ENCODE data around the gene MARF1. TPM values are rescaled to one million over a fixed set of nuclear protein-coding genes. Genes with fewer than 3 reads are reported as not detected.

The MARF1 gene
- total and polyA plus RNA-seq, 5 donors, result 15.8 to 57.3 (median 50.8) TPM

- H3K4me1 ChIP-seq (ENCODE audit: control insufficient read depth, insufficient read depth, low read length), result peaks cover 4% of the 10 kb centered on the region
- no peaks in the 10 kb centered on the region for H3K27me3 ChIP-seq (ENCODE audit: control insufficient read depth, insufficient read depth)
- no peak overlapping the region for H3K27ac ChIP-seq (ENCODE audit: low read length)
- H3K4me3 ChIP-seq (ENCODE audit: low read length), result no peak overlapping the region
- intact Hi-C loops (cut with DNase I), result no loop called here
- H3K9me3 ChIP-seq (ENCODE audit: control insufficient read depth, low read length), result no peaks in the 10 kb centered on the region
- WGBS, result 83% methylated on average over 9 of the region's 9 CpGs
- DNase-seq (no peak), ATAC-seq (no peak)
These were observed 1.5 kb upstream of the MARF1 start for GRCh38 chr16:15644267-15644961.

DNA sequence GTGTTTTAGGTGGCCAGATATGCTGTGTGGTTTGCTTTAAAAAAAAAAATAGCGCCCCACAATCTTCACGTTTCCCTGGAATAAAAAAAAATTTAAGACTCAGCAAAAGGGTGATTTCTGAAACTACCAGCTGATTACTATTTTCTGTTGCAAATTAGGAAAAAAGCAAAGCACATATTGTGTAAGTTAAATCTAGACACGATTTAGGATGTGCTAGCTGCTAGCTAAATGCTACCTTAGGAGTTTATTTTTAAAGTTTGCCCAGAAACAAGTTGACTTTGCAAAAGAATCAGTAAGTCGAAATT is 944 bp upstream of the MARF1 start:
- WGBS, result 31% methylated on average over 4 of the region's 4 CpGs
- Histone ChIP-seq H3K4me3 (ENCODE audit: low read length) (peak overlapping the region; percentile 86), H3K4me1 (ENCODE audit: control insufficient read depth, insufficient read depth, low read length) (peaks cover 4% of the 10 kb centered on the region), H3K9me3 (ENCODE audit: control insufficient read depth, low read length) (no peaks in the 10 kb centered on the region), H3K27ac (ENCODE audit: low read length) (peak overlapping the region; percentile 100), H3K27me3 (ENCODE audit: control insufficient read depth, insufficient read depth) (no peaks in the 10 kb centered on the region)
- no peak for DNase-seq
- no peak for ATAC-seq
- intact Hi-C loops (cut with DNase I), result no loop called here

DNA sequence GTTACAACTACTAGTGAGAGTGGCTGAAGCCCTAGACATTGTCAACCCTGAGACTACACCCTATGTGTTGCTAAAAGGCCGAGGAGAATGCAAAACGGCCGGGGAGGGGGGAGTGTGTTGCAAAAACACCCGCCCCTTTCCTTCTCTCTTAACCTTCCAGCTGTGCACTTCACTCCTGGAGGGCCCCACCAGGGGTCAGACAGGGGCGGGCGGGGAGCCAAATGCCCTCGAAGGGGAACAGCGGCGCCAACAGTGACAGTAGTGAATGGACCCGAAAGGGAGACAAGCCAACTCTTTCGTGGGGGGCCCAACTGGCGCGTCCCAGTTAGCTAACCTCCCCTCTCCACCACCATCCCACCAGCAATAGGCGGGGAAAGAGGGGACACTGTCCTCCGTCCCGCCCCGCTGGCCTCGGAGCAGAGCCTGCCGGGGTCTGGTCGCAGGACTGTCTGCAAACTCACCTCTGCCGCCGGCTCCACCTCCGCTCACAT is 352 bp downstream of the MARF1 start:
- 0% methylated on average over 23 of the region's 23 CpGs for WGBS
- peak; percentile 61 to 90 (median 86) for DNase-seq
- H3K4me3 ChIP-seq (ENCODE audit: low read length), result peak overlapping the region; percentile 86
- H3K27ac ChIP-seq (ENCODE audit: low read length), result peak overlapping the region; percentile 93
- H3K27me3 ChIP-seq (ENCODE audit: control insufficient read depth, insufficient read depth), result no peaks in the 10 kb centered on the region
- H3K9me3 ChIP-seq (ENCODE audit: control insufficient read depth, low read length), result no peaks in the 10 kb centered on the region
- ATAC-seq, result peak; percentile 61 to 76
- intact Hi-C loops (cut with DNase I), result no loop called here
- H3K4me1 ChIP-seq (ENCODE audit: control insufficient read depth, insufficient read depth, low read length), result peaks cover 4% of the 10 kb centered on the region

DNA sequence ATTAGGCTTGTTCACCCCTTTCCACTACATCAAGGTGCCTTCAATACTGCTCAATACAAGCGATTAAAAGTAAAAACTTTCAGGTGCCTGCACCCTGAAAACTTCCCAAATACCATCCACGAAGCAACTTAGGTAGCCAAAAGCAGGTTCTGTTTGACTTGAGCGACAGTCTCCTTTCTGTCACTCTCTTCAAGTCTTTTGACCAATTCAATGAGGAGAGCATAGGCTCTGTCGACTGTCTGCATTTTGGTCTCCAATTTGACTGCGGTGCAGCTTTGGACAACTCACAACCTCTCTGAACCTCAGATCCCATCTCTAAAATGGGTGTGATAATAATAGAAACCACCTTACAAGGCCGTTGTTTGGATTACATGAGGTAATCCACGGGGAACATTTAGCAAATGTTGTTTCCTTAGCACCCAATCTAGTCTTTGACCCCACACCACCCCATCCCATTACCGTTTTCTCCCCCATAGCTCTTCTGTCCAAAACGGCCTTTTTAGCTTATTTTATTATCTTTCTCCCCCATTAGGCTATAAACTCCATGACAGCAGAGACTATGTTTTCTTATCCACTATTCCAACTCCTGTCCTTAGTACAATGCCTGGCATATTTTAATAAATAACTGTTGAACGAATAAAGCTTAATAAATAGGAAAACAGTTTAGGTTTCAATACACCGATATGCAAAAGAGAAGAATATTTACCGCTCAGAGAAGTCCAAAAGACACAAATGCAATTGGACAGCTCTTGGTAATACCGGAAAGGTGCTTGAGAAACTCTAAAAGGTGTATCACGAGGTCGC is 999 bp downstream of the MARF1 start:
- H3K9me3 ChIP-seq (ENCODE audit: control insufficient read depth, low read length), result no peaks in the 10 kb centered on the region
- H3K4me1 ChIP-seq (ENCODE audit: control insufficient read depth, insufficient read depth, low read length), result peaks cover 4% of the 10 kb centered on the region
- intact Hi-C loops (cut with DNase I), result no loop called here
- no peaks in the 10 kb centered on the region for H3K27me3 ChIP-seq (ENCODE audit: control insufficient read depth, insufficient read depth)
- H3K27ac ChIP-seq (ENCODE audit: low read length), result peak overlapping the region; percentile 93
- ATAC-seq (no peak), DNase-seq (no peak)
- WGBS, result 24% methylated on average over 15 of the region's 15 CpGs
- H3K4me3 ChIP-seq (ENCODE audit: low read length), result peak overlapping the region; percentile 86

- intact Hi-C loops (cut with DNase I), result no loop called here
- Histone ChIP-seq H3K9me3 (ENCODE audit: control insufficient read depth, low read length) (no peaks in the 10 kb centered on the region), H3K4me1 (ENCODE audit: control insufficient read depth, insufficient read depth, low read length) (peaks cover 4% of the 10 kb centered on the region), H3K27me3 (ENCODE audit: control insufficient read depth, insufficient read depth) (no peaks in the 10 kb centered on the region), H3K4me3 (ENCODE audit: low read length) (no peak overlapping the region), H3K27ac (ENCODE audit: low read length) (no peak overlapping the region)
- WGBS, result 79% methylated on average over 4 of the region's 4 CpGs
- DNase-seq (no peak), ATAC-seq (no peak)
These were observed 2.0 kb downstream of the MARF1 start for GRCh38 chr16:15640966-15641365.

DNA sequence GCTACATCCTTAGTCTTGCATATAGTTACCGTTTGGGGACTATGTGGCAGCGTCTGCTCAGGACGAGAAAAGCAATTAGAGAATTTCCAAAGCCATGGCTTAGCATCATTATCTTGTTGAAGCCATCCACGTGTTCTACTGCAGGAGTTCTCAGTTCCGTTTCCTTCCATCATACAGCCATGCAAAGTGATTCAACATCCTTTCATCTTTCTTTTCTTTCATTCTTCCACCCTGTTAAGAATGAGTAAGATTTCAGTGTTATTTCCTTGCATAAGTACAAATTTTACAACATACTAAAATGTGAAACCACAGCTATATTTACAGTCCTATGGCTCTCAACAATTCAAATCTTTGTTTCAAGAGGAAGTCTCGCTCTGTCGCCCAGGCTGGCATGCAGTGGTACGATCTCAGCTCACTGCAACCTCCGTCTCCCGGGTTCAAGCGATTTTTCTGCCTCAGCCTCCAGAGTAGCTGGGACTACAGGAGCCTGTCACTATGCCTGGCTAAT is 3.8 kb downstream of the MARF1 start:
- ATAC-seq (no peak), DNase-seq (no peak)
- peaks cover 4% of the 10 kb centered on the region for H3K4me1 ChIP-seq (ENCODE audit: control insufficient read depth, insufficient read depth, low read length)
- no peak overlapping the region for H3K27ac ChIP-seq (ENCODE audit: low read length)
- H3K27me3 ChIP-seq (ENCODE audit: control insufficient read depth, insufficient read depth), result no peaks in the 10 kb centered on the region
- H3K4me3 ChIP-seq (ENCODE audit: low read length), result no peak overlapping the region
- WGBS, result 80% methylated on average over 11 of the region's 11 CpGs
- intact Hi-C loops (cut with DNase I), result no loop called here
- no peaks in the 10 kb centered on the region for H3K9me3 ChIP-seq (ENCODE audit: control insufficient read depth, low read length)

GRCh38 chr16:15636392-15636873 is 6.5 kb downstream of the MARF1 start:
- no peak for DNase-seq
- ATAC-seq, result no peak
- H3K4me1 ChIP-seq (ENCODE audit: control insufficient read depth, insufficient read depth, low read length), result no peaks in the 10 kb centered on the region
- intact Hi-C loops (cut with DNase I), result no loop called here
- no peaks in the 10 kb centered on the region for H3K9me3 ChIP-seq (ENCODE audit: control insufficient read depth, low read length)
- no peak overlapping the region for H3K27ac ChIP-seq (ENCODE audit: low read length)
- no peaks in the 10 kb centered on the region for H3K27me3 ChIP-seq (ENCODE audit: control insufficient read depth, insufficient read depth)
- H3K4me3 ChIP-seq (ENCODE audit: low read length), result no peak overlapping the region

DNA sequence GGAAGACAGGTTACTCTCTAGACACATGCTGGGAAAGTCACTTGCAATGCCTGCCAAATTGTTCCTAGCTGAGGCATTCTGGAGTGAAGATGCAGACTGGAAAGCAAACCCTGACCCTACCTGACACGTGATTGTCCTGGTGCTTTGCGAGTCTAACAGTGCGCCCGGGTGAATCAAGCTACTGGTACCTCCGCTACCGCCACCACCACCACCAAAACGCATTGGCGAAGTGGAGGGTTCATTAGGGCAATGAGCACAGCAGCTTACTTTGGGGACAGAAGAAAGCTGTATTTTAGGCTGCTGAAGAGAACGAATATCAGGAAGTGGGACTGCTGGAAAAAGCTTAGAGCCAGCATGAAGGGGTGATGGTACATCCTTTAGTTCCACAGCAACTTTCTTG is 7.0 kb downstream of the MARF1 start:
- no peak overlapping the region for H3K27ac ChIP-seq (ENCODE audit: low read length)
- no peak for ATAC-seq
- DNase-seq, result no peak
- no peaks in the 10 kb centered on the region for H3K4me1 ChIP-seq (ENCODE audit: control insufficient read depth, insufficient read depth, low read length)
- H3K4me3 ChIP-seq (ENCODE audit: low read length), result no peak overlapping the region
- H3K9me3 ChIP-seq (ENCODE audit: control insufficient read depth, low read length), result no peaks in the 10 kb centered on the region
- intact Hi-C loops (cut with DNase I), result no loop called here
- H3K27me3 ChIP-seq (ENCODE audit: control insufficient read depth, insufficient read depth), result no peaks in the 10 kb centered on the region
- whole genome bisulfite sequencing, result 93% methylated on average over 9 of the region's 9 CpGs

- no peak for ATAC-seq
- no peaks in the 10 kb centered on the region for H3K9me3 ChIP-seq (ENCODE audit: control insufficient read depth, low read length)
- H3K4me1 ChIP-seq (ENCODE audit: control insufficient read depth, insufficient read depth, low read length), result no peaks in the 10 kb centered on the region
- H3K27ac ChIP-seq (ENCODE audit: low read length), result no peak overlapping the region
- WGBS, result 98% methylated on average over 2 of the region's 2 CpGs
- H3K4me3 ChIP-seq (ENCODE audit: low read length), result no peak overlapping the region
- no peak for DNase-seq
- intact Hi-C loops (cut with DNase I), result loop anchor here in 1 of 4 donors (5.0 kb wide), 1 partner anchor 70 kb away; no protein-coding TSS in a partner anchor
- no peaks in the 10 kb centered on the region for H3K27me3 ChIP-seq (ENCODE audit: control insufficient read depth, insufficient read depth)
These were observed 11.1 kb downstream of the MARF1 start for GRCh38 chr16:15631730-15632409.

DNA sequence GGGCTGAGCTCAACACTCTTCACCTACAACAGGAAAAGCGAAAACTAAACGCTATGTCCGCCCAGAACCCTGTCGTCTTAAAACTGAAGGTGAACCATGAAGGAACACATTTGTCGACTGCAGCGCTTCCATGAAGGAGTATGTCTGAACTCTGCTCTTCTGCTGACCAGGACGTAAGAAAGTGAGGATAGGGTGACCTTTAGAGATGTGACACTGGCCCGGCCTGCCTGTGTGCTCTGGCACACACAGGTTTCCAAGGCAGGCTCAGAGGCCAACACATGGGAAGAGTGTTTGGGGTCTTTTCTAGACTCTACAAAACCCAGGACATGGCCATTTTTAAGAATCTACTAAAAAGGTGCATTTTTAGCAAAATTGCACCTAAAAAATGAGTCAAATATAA is 21.1 kb downstream of the MARF1 start:
- Histone ChIP-seq H3K9me3 (ENCODE audit: control insufficient read depth, low read length) (no peaks in the 10 kb centered on the region), H3K4me3 (ENCODE audit: low read length) (no peak overlapping the region), H3K27me3 (ENCODE audit: control insufficient read depth, insufficient read depth) (no peaks in the 10 kb centered on the region), H3K27ac (ENCODE audit: low read length) (peak overlapping the region; percentile 72), H3K4me1 (ENCODE audit: control insufficient read depth, insufficient read depth, low read length) (peaks cover 2% of the 10 kb centered on the region)
- DNase-seq, result no peak
- intact Hi-C loops (cut with DNase I), result no loop called here
- 79% methylated on average over 8 of the region's 8 CpGs for WGBS
- ATAC-seq, result peak; percentile 52 to 53

GRCh38 chr16:15621456-15621855 is 21.5 kb downstream of the MARF1 start:
- Histone ChIP-seq H3K9me3 (ENCODE audit: control insufficient read depth, low read length) (no peaks in the 10 kb centered on the region), H3K27ac (ENCODE audit: low read length) (peak overlapping the region; percentile 72), H3K4me1 (ENCODE audit: control insufficient read depth, insufficient read depth, low read length) (peaks cover 2% of the 10 kb centered on the region), H3K27me3 (ENCODE audit: control insufficient read depth, insufficient read depth) (no peaks in the 10 kb centered on the region), H3K4me3 (ENCODE audit: low read length) (no peak overlapping the region)
- 38% methylated on average over 4 of the region's 4 CpGs for WGBS
- ATAC-seq (peak in 1 of 2 donors; percentile 31), DNase-seq (no peak)
- intact Hi-C loops (cut with DNase I), result no loop called here
